H9 (cell line): Measurements from ENCODE around the gene ING1. TPM values are rescaled to one million over a fixed set of nuclear protein-coding genes. Genes with fewer than 3 reads are reported as not detected.

Experiments used
- DNase-seq: peaks from one replicate; pipeline ENCODE4 v3.0.0-alpha.2; 2017
- H2AFZ ChIP-seq: one replicate; pipeline ENCODE4 v1.6.1; 2013; ENCODE audit warnings: mild to moderate bottlenecking, low read length, control low read depth, moderate library complexity
- H2AK5ac ChIP-seq: 2 replicates; pipeline ENCODE4 v1.6.1; 2013; ENCODE audit warnings: low read length, control low read depth, mixed read lengths; ENCODE audit not compliant: insufficient read length
- H2BK120ac ChIP-seq: one replicate; pipeline ENCODE4 v1.6.1; 2013; ENCODE audit warnings: low read depth, mild to moderate bottlenecking, low read length, control low read depth, inconsistent platforms; ENCODE audit not compliant: poor library complexity, severe bottlenecking
- H2BK12ac ChIP-seq: 2 replicates; pipeline ENCODE4 v1.6.1; 2013; ENCODE audit warnings: low read length, control low read depth, mixed read lengths, low read depth; ENCODE audit not compliant: insufficient read length
- H2BK15ac ChIP-seq: 2 replicates; pipeline ENCODE4 v1.6.1; 2013; ENCODE audit warnings: low read depth, low read length, control low read depth
- H2BK20ac ChIP-seq: one replicate; pipeline ENCODE4 v1.6.1; 2013; ENCODE audit warnings: low read depth, mild to moderate bottlenecking, low read length, control low read depth, inconsistent platforms; ENCODE audit not compliant: poor library complexity, severe bottlenecking
- H2BK5ac ChIP-seq: 2 replicates; pipeline ENCODE4 v1.6.1; 2013; ENCODE audit warnings: low read length, control low read depth, mixed read lengths; ENCODE audit not compliant: insufficient read length
- H3K14ac ChIP-seq: 2 replicates; pipeline ENCODE4 v1.6.1; 2013; ENCODE audit warnings: low read length, control low read depth; ENCODE audit not compliant: insufficient read depth
- H3K18ac ChIP-seq: 2 replicates; pipeline ENCODE4 v1.6.1; 2013; ENCODE audit warnings: low read depth, mild to moderate bottlenecking, mixed read lengths, low read length, control low read depth; ENCODE audit not compliant: insufficient read length
- H3K23ac ChIP-seq: 2 replicates; pipeline ENCODE4 v1.6.1; 2013; ENCODE audit warnings: low read length, control low read depth, mixed read lengths, low read depth; ENCODE audit not compliant: insufficient read length
- H3K23me2 ChIP-seq: 2 replicates; pipeline ENCODE4 v1.6.1; 2013; ENCODE audit warnings: low read depth, mild to moderate bottlenecking, mixed read lengths, low read length, control low read depth; ENCODE audit not compliant: insufficient read length, poor library complexity, severe bottlenecking
- H3K27ac ChIP-seq: 2 replicates; pipeline ENCODE4 v1.5.1; 2013; ENCODE audit warnings: low read length, control low read depth, mixed read lengths, low read depth; ENCODE audit not compliant: insufficient read length
- H3K27me3 ChIP-seq: 2 replicates; pipeline ENCODE4 v1.6.1; 2013; ENCODE audit warnings: low read length, control low read depth, inconsistent platforms; ENCODE audit not compliant: insufficient read depth
- H3K4ac ChIP-seq: 2 replicates; pipeline ENCODE4 v1.6.1; 2013; ENCODE audit warnings: low read depth, mild to moderate bottlenecking, control low read depth, inconsistent platforms, low read length, moderate library complexity
- H3K4me1 ChIP-seq: 2 replicates; pipeline ENCODE4 v1.6.1; 2013; ENCODE audit warnings: low read length, control low read depth, inconsistent platforms; ENCODE audit not compliant: insufficient read depth
- H3K4me2 ChIP-seq: 2 replicates; pipeline ENCODE4 v1.6.1; 2013; ENCODE audit warnings: low read length, control low read depth, mixed read lengths; ENCODE audit not compliant: insufficient read length, insufficient read depth
- H3K56ac ChIP-seq: 2 replicates; pipeline ENCODE4 v1.6.1; 2013; ENCODE audit warnings: low read depth, mild to moderate bottlenecking, mixed read lengths, low read length, control low read depth; ENCODE audit not compliant: insufficient read length
- H3K79me1 ChIP-seq: 2 replicates; pipeline ENCODE4 v1.6.1; 2013; ENCODE audit warnings: low read depth, mild to moderate bottlenecking, moderate library complexity, low read length, control low read depth, inconsistent platforms; ENCODE audit not compliant: insufficient read depth, poor library complexity, severe bottlenecking
- H3K79me2 ChIP-seq: 2 replicates; pipeline ENCODE4 v1.6.1; 2013; ENCODE audit warnings: low read length, control low read depth, inconsistent platforms; ENCODE audit not compliant: insufficient read depth
- H3K9ac ChIP-seq: 2 replicates; pipeline ENCODE4 v1.6.1; 2013; ENCODE audit warnings: low read length, control low read depth, mixed read lengths; ENCODE audit not compliant: insufficient read length; ENCODE audit errors: extremely low read depth
- H3K9me3 ChIP-seq: one replicate; pipeline ENCODE4 v1.6.1; 2013; ENCODE audit warnings: low read depth, low read length, inconsistent platforms; ENCODE audit not compliant: control insufficient read depth
- H3T11ph ChIP-seq: one replicate; pipeline ENCODE4 v1.6.1; 2013; ENCODE audit warnings: mild to moderate bottlenecking, low read length, control low read depth, inconsistent platforms
- H4K20me1 ChIP-seq: one replicate; pipeline ENCODE4 v1.6.1; 2013; ENCODE audit not compliant: control insufficient read depth, insufficient read length, insufficient read depth
- H4K5ac ChIP-seq: 2 replicates; pipeline ENCODE4 v1.6.1; 2013; ENCODE audit warnings: low read depth, mild to moderate bottlenecking, mixed read lengths, low read length, control low read depth; ENCODE audit not compliant: insufficient read length
- H4K8ac ChIP-seq: replicated peaks from 2 replicates; pipeline ENCODE4 v1.6.1; 2013; ENCODE audit warnings: low read length, control low read depth, mixed read lengths, low read depth; ENCODE audit not compliant: insufficient read length
- H4K91ac ChIP-seq: 2 replicates; pipeline ENCODE4 v1.6.1; 2013; ENCODE audit warnings: low read depth, mild to moderate bottlenecking, moderate library complexity, mixed read lengths, low read length, control low read depth; ENCODE audit not compliant: insufficient read length
- H3K27ac Mint-ChIP-seq, 3 experiments: 2 replicates in 2 of 3; 3 replicates in 1 of 3; pipeline ENCODE4 v1.8.0; 2020 to 2021; ENCODE audit warnings: mixed read lengths in 3 of 3, mild to moderate bottlenecking in 1 of 3, moderate library complexity in 1 of 3
- H3K27me3 Mint-ChIP-seq: 2 replicates; pipeline ENCODE4 v1.8.0; 2021; ENCODE audit warnings: low read depth, mild to moderate bottlenecking, moderate library complexity, mixed read lengths
- H3K36me3 Mint-ChIP-seq, 3 experiments: 2 replicates in 2 of 3; 3 replicates in 1 of 3; pipeline ENCODE4 v1.8.0; 2020 to 2021; ENCODE audit warnings: low read depth in 3 of 3, mixed read lengths in 3 of 3; ENCODE audit not compliant: insufficient read depth in 1 of 3
- H3K4me1 Mint-ChIP-seq, 2 experiments: 2 replicates each; pipeline ENCODE4 v1.8.0; 2020; ENCODE audit warnings: mixed read lengths in 2 of 2
- H3K4me3 Mint-ChIP-seq, 2 experiments: 2 replicates in 1 of 2; 3 replicates in 1 of 2; pipeline ENCODE4 v1.8.0; 2020 to 2021; ENCODE audit warnings: mild to moderate bottlenecking in 2 of 2, mixed read lengths in 2 of 2, moderate library complexity in 1 of 2
- H3K9me3 Mint-ChIP-seq, 2 experiments: 2 replicates in 1 of 2; 3 replicates in 1 of 2; pipeline ENCODE4 v1.8.0; 2020; ENCODE audit warnings: mild to moderate bottlenecking in 2 of 2, mixed read lengths in 2 of 2, moderate library complexity in 1 of 2
- CTCF ChIP-seq: fragments of 200-600 bp; sonication (generic); conservative IDR thresholded peaks from 3 replicates; pipeline ENCODE4 v1.8.0; 2021; ENCODE audit warnings: antibody characterized with exemption, mild to moderate bottlenecking
- WGBS: extraction: QIAGEN DNeasy Blood & Tissue Kit; methylation state at CpG from one replicate; pipeline ENCODE4 v1.1.7; 2013; ENCODE audit warnings: missing lambda C conversion rate, low lambda C conversion rate, mixed read lengths; ENCODE audit not compliant: insufficient read length; ENCODE audit errors: extremely low coverage; 5-methylcytosine and 5-hydroxymethylcytosine counted together
- total RNA-seq: library from RNA; stranded (reverse); gene quantifications from 2 replicates; pipeline ENCODE4 v1.2.1, GENCODE V29; 2021

Gene ING1
- total RNA-seq, 1 experiment from 2014 or later, result 17.3 TPM

GRCh38 chr13:110664673-110665072 lies 48.8 kb upstream of the ING1 start:
- DNase-seq, result no peak
- Histone ChIP-seq H2BK120ac (no peak overlapping the region), H3K27me3 (no peaks in the 10 kb centered on the region), H3K56ac (no peak overlapping the region), H2BK5ac (no peak overlapping the region), H3K4me2 (no peak overlapping the region), H3K14ac (no peak overlapping the region), H3K23me2 (no peaks in the 10 kb centered on the region), H3K79me2 (no peaks in the 10 kb centered on the region), H4K5ac (no peak overlapping the region), H3T11ph (no peak overlapping the region), H3K9me3 (peaks cover 10% of the 10 kb centered on the region), H3K18ac (no peak overlapping the region), H2AK5ac (no peak overlapping the region), H3K27ac (no peak overlapping the region), H2BK15ac (no peak overlapping the region), H3K9ac (no peak overlapping the region), H3K4ac (no peak overlapping the region), H2AFZ (no peak overlapping the region), H3K4me1 (no peaks in the 10 kb centered on the region), H2BK20ac (no peak overlapping the region), H4K20me1 (no peaks in the 10 kb centered on the region), H3K23ac (no peak overlapping the region), H4K91ac (no peak overlapping the region), H4K8ac (no peak overlapping the region), H3K79me1 (no peaks in the 10 kb centered on the region), H2BK12ac (no peak overlapping the region)
- Mint-ChIP-seq H3K36me3 (peaks cover 72 to 91% (median 88%) of the 10 kb centered on the region in 3 experiments), H3K4me1 (peaks cover 3% of the 10 kb centered on the region in 2 experiments; a peak in 2 of 4 replicates), H3K9me3 (peaks cover 31 to 34% of the 10 kb centered on the region in 2 experiments), H3K27me3 (no peaks in the 10 kb centered on the region), H3K27ac (no peak overlapping the region), H3K4me3 (no peak overlapping the region)
- TF ChIP-seq CTCF, result no peak
- WGBS, result no CpG with 5 or more reads among the region's 11 CpGs
